OCI-LY3 (cell line): ENCODE measurements around the gene ABCC3.

Source experiments
- EZH2phosphoT487 ChIP-seq: fragments of 200-600 bp; shearing (Covaris generic); IDR thresholded peaks from 2 replicates; pipeline ENCODE4 v1.6.1; 2018; ENCODE audit warnings: antibody characterized with exemption, mixed run types, low read depth
- TF ChIP-seq, protein P1 (sequence below): fragments of 200-600, 300-600 bp; sonication (generic); IDR thresholded peaks from 2 replicates; pipeline ENCODE4 v1.5.1; 2014; ENCODE audit warnings: antibody characterized with exemption, low read length, low read depth

DNA sequence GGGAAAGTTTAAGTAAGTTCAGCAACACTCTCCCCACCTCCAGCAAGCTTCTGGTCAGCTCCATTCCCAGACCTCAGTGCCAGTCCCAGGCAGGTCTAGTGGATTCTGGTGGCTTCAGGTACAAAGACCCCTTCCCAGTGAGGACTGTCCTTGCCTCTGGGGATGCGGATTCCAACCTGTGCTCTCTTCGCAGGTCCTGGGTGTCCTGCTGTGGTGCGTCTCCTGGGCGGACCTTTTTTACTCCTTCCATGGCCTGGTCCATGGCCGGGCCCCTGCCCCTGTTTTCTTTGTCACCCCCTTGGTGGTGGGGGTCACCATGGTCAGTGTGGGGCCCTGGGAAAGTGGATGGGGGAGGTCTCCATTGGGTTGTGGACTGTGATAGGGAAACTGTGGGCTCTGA lies 21.8 kb downstream of the ABCC3 start:
- no peak for TF ChIP-seq EZH2phosphoT487
- TF ChIP-seq, protein P1, sequence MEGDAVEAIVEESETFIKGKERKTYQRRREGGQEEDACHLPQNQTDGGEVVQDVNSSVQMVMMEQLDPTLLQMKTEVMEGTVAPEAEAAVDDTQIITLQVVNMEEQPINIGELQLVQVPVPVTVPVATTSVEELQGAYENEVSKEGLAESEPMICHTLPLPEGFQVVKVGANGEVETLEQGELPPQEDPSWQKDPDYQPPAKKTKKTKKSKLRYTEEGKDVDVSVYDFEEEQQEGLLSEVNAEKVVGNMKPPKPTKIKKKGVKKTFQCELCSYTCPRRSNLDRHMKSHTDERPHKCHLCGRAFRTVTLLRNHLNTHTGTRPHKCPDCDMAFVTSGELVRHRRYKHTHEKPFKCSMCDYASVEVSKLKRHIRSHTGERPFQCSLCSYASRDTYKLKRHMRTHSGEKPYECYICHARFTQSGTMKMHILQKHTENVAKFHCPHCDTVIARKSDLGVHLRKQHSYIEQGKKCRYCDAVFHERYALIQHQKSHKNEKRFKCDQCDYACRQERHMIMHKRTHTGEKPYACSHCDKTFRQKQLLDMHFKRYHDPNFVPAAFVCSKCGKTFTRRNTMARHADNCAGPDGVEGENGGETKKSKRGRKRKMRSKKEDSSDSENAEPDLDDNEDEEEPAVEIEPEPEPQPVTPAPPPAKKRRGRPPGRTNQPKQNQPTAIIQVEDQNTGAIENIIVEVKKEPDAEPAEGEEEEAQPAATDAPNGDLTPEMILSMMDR, result no peak
